T1000 (cell line): Measurements from ENCODE around the gene TTLL6.
"Not testable (repeated sequence)": the region's sequence is repeated elsewhere in the genome, so short reads cannot be mapped to it uniquely, and the experiment has no call there.

Source experiments
- DNase-seq: peaks from one replicate; lab custom pipeline; 2025; ENCODE audit warnings: mixed read lengths; lab: John Stamatoyannopoulos, UW

TTLL6 gene

GRCh38 chr17:48815311-48815710 is 1.7 kb downstream of the TTLL6 start:
- no peak for DNase-seq

- DNase-seq, result no peak
Observed at GRCh38 chr17:48814504-48814903, 2.5 kb downstream of the TTLL6 start.

GRCh38 chr17:48812001-48812400 is 5.0 kb downstream of the TTLL6 start:
- DNase-seq, result no peak

GRCh38 chr17:48809182-48809581 is 7.8 kb downstream of the TTLL6 start:
- DNase-seq, result no peak

GRCh38 chr17:48804936-48805411 is 12.1 kb downstream of the TTLL6 start:
- peak; percentile 3 for DNase-seq

- DNase-seq, result no peak
Observed at GRCh38 chr17:48800626-48801217, 16.3 kb downstream of the TTLL6 start.

- DNase-seq, result no peak
Observed at GRCh38 chr17:48799069-48799723, 17.8 kb downstream of the TTLL6 start.

- not testable (repeated sequence) for DNase-seq
Observed at GRCh38 chr17:48796163-48796522, 20.9 kb downstream of the TTLL6 start.

- DNase-seq, result no peak
Observed at GRCh38 chr17:48795444-48796162, 21.4 kb downstream of the TTLL6 start.

GRCh38 chr17:48792033-48792798 is 24.8 kb downstream of the TTLL6 start:
- DNase-seq, result no peak

GRCh38 chr17:48791128-48792032 is 25.6 kb downstream of the TTLL6 start:
- no peak for DNase-seq

GRCh38 chr17:48790607-48791127 is 26.4 kb downstream of the TTLL6 start:
- DNase-seq, result no peak

GRCh38 chr17:48787828-48788227 is 29.2 kb downstream of the TTLL6 start:
- DNase-seq, result no peak

- DNase-seq, result no peak
Observed at GRCh38 chr17:48779421-48779820, 37.6 kb downstream of the TTLL6 start.

- DNase-seq, result no peak
Observed at GRCh38 chr17:48776602-48777001, 40.4 kb downstream of the TTLL6 start.

- no peak for DNase-seq
Observed at GRCh38 chr17:48773245-48773644, 43.8 kb downstream of the TTLL6 start.

GRCh38 chr17:48770954-48771353 is 46.1 kb downstream of the TTLL6 start:
- DNase-seq, result no peak

- DNase-seq, result no peak
Observed at GRCh38 chr17:48769009-48769675, 47.9 kb downstream of the TTLL6 start.

GRCh38 chr17:48767263-48767774 is 49.7 kb downstream of the TTLL6 start:
- DNase-seq, result no peak

- no peak for DNase-seq
Observed at GRCh38 chr17:48761114-48761513, 55.9 kb downstream of the TTLL6 start.
